Brain microvascular endothelial cell (primary cell): Measurements from ENCODE around the gene TPPP3.

Source experiments
- DNase-seq: peaks from one replicate; pipeline ENCODE4 v3.0.0-alpha.2; 2020
- H3K27ac ChIP-seq: fragments of 250-450 bp; sonication (Bioruptor Pico); 2 replicates; pipeline ENCODE4 v1.5.1; 2020; ENCODE audit warnings: mild to moderate bottlenecking, moderate library complexity
- H3K27me3 ChIP-seq: fragments of 250-450 bp; sonication (Bioruptor Pico); replicated peaks from 2 replicates; pipeline ENCODE4 v1.5.1; 2020; ENCODE audit warnings: mild to moderate bottlenecking
- H3K36me3 ChIP-seq: fragments of 250-450 bp; sonication (Bioruptor Pico); replicated peaks from 2 replicates; pipeline ENCODE4 v1.5.1; 2020; ENCODE audit warnings: mild to moderate bottlenecking
- H3K4me3 ChIP-seq: 2 replicates; pipeline ENCODE4 v1.5.1; 2011; ENCODE audit warnings: low read depth, mild to moderate bottlenecking, control low read depth, low read length, moderate library complexity
- CTCF ChIP-seq: IDR thresholded peaks from 2 replicates; pipeline ENCODE4 v1.5.1; 2011; ENCODE audit warnings: low read depth, mild to moderate bottlenecking, moderate library complexity, low read length, control low read depth, inconsistent platforms; ENCODE audit errors: missing control alignments
- in situ Hi-C: cut with HindIII; loops from 2 replicates; pipeline ENCODE4 v1.10.0; 2017; ENCODE audit warnings: low sequenced_read_pairs, low pct_ligation_motif_present

Gene TPPP3

GRCh38 chr16:67438098-67438791 is 44.9 kb upstream of the TPPP3 start:
- Histone ChIP-seq H3K36me3 (peaks cover 33% of the 10 kb centered on the region), H3K4me3 (no peak overlapping the region), H3K27me3 (no peaks in the 10 kb centered on the region), H3K27ac (no peak overlapping the region)
- in situ Hi-C loops = no loop called here
- no peak for DNase-seq
- no peak for TF ChIP-seq CTCF

- no peak overlapping the region for H3K27ac ChIP-seq
- no peaks in the 10 kb centered on the region for H3K27me3 ChIP-seq
- in situ Hi-C loops = no loop called here
- no peak for DNase-seq
- peaks cover 31% of the 10 kb centered on the region for H3K36me3 ChIP-seq
- no peak overlapping the region for H3K4me3 ChIP-seq
- TF ChIP-seq CTCF = no peak
These were observed 44.2 kb upstream of the TPPP3 start for GRCh38 chr16:67437513-67437912.

GRCh38 chr16:67436640-67437193 is 43.4 kb upstream of the TPPP3 start:
- in situ Hi-C loops = no loop called here
- H3K27me3 ChIP-seq = no peaks in the 10 kb centered on the region
- no peak overlapping the region for H3K4me3 ChIP-seq
- TF ChIP-seq CTCF = no peak
- H3K36me3 ChIP-seq = peaks cover 26% of the 10 kb centered on the region
- no peak for DNase-seq
- no peak overlapping the region for H3K27ac ChIP-seq

GRCh38 chr16:67435758-67436164 is 42.5 kb upstream of the TPPP3 start:
- no peak overlapping the region for H3K27ac ChIP-seq
- H3K4me3 ChIP-seq = no peak overlapping the region
- no peak for TF ChIP-seq CTCF
- peaks cover 22% of the 10 kb centered on the region for H3K36me3 ChIP-seq
- no peak for DNase-seq
- peaks cover 2% of the 10 kb centered on the region for H3K27me3 ChIP-seq
- in situ Hi-C loops = no loop called here

GRCh38 chr16:67433131-67433719 is 39.9 kb upstream of the TPPP3 start:
- TF ChIP-seq CTCF = no peak
- H3K36me3 ChIP-seq = peaks cover 13% of the 10 kb centered on the region
- no peak for DNase-seq
- H3K27ac ChIP-seq = no peak overlapping the region
- H3K4me3 ChIP-seq = no peak overlapping the region
- in situ Hi-C loops = no loop called here
- peaks cover 14% of the 10 kb centered on the region for H3K27me3 ChIP-seq

GRCh38 chr16:67432506-67432890 is 39.2 kb upstream of the TPPP3 start:
- TF ChIP-seq CTCF = no peak
- in situ Hi-C loops = no loop called here
- Histone ChIP-seq H3K27ac (no peak overlapping the region), H3K36me3 (peaks cover 6% of the 10 kb centered on the region), H3K27me3 (peaks cover 17% of the 10 kb centered on the region), H3K4me3 (no peak overlapping the region)
- no peak for DNase-seq
